Smooth muscle cell (in vitro differentiated cells): ENCODE results near the gene ACKR1. TPM values are rescaled to one million over a fixed set of nuclear protein-coding genes. Genes with fewer than 3 reads are reported as not detected.
A peak's percentile ranks its signal among the peaks of the same experiment; 100 is the strongest.

Source experiments
- DNase-seq: peaks from one replicate; lab custom pipeline; 2025; ENCODE audit not compliant: unreplicated experiment; lab: John Stamatoyannopoulos, UW
- H2AFZ ChIP-seq: fragments of 200-600 bp; sonication (generic); 2 replicates; pipeline ENCODE4 v1.6.0; 2016; ENCODE audit warnings: antibody characterized with exemption, low read depth, mild to moderate bottlenecking
- H3F3A ChIP-seq: fragments of 200-600 bp; sonication (generic); 2 replicates; pipeline ENCODE4 v1.6.0; 2017; ENCODE audit warnings: antibody characterized with exemption, low read depth
- H3K27ac ChIP-seq: fragments of 200-600 bp; sonication (generic); 2 replicates; pipeline ENCODE4 v1.5.1; 2016; ENCODE audit warnings: low read depth, mild to moderate bottlenecking
- H3K27me3 ChIP-seq: fragments of 200-600 bp; sonication (generic); 2 replicates; pipeline ENCODE4 v1.6.1; 2016; ENCODE audit warnings: low read depth, mild to moderate bottlenecking
- H3K36me3 ChIP-seq: fragments of 200-600 bp; sonication (generic); 2 replicates; pipeline ENCODE4 v1.5.1; 2016; ENCODE audit warnings: low read depth
- H3K4me1 ChIP-seq: fragments of 200-600 bp; sonication (generic); 2 replicates; pipeline ENCODE4 v1.5.1; 2016; ENCODE audit warnings: low read depth
- H3K4me2 ChIP-seq: fragments of 200-600 bp; sonication (generic); 2 replicates; pipeline ENCODE4 v1.6.0; 2016; ENCODE audit warnings: mild to moderate bottlenecking
- H3K4me3 ChIP-seq: fragments of 200-600 bp; sonication (generic); 2 replicates; pipeline ENCODE4 v1.5.1; 2016; ENCODE audit warnings: mild to moderate bottlenecking
- H3K79me2 ChIP-seq: fragments of 200-600 bp; sonication (generic); 2 replicates; pipeline ENCODE4 v1.6.0; 2016; ENCODE audit warnings: low read depth, mild to moderate bottlenecking
- H3K9ac ChIP-seq: fragments of 200-600 bp; sonication (generic); 2 replicates; pipeline ENCODE4 v1.6.0; 2016; ENCODE audit warnings: low read depth
- H3K9me3 ChIP-seq: fragments of 200-600 bp; sonication (generic); replicated peaks from 2 replicates; pipeline ENCODE4 v1.5.1; 2016; ENCODE audit warnings: low read depth
- H4K20me1 ChIP-seq: fragments of 200-600 bp; sonication (generic); 2 replicates; pipeline ENCODE4 v1.6.0; 2016; ENCODE audit warnings: low read depth
- CTCF ChIP-seq: fragments of 200-600 bp; sonication (generic); IDR thresholded peaks from 2 replicates; pipeline ENCODE4 v1.5.1; 2017; ENCODE audit warnings: borderline replicate concordance, mild to moderate bottlenecking, antibody characterized with exemption; ENCODE audit not compliant: insufficient read depth, poor library complexity, severe bottlenecking
- WGBS: methylation state at CpG from one replicate; pipeline ENCODE4 v1.1.7; 2016; ENCODE audit warnings: low lambda C conversion rate; 5-methylcytosine and 5-hydroxymethylcytosine counted together
- polyA plus RNA-seq: library from polyadenylated mRNA; unstranded; fragments of >200 nt; fragmentation: Nextera tagmentation; extraction: Ambion mirVana; gene quantifications from 2 replicates; pipeline ENCODE4 v1.2.1, GENCODE V29; 2016
- total RNA-seq: library from RNA; depleted of rRNA; stranded (reverse); fragments of >200 nt; gene quantifications from 2 replicates; pipeline ENCODE4 v1.2.3, GENCODE V29; 2014

ACKR1 gene
- total and polyA plus RNA-seq, 2 experiments from 2014 or later = 0.04 to 0.25 TPM

- Histone ChIP-seq H3K9ac (no peak overlapping the region), H2AFZ (no peak overlapping the region), H3K27ac (no peak overlapping the region), H4K20me1 (no peaks in the 10 kb centered on the region), H3K4me3 (no peak overlapping the region), H3K27me3 (no peaks in the 10 kb centered on the region), H3K9me3 (no peaks in the 10 kb centered on the region), H3K36me3 (no peaks in the 10 kb centered on the region), H3K4me1 (no peaks in the 10 kb centered on the region), H3F3A (no peaks in the 10 kb centered on the region), H3K4me2 (peak overlapping the region; percentile 6), H3K79me2 (no peaks in the 10 kb centered on the region)
- DNase-seq = no peak
- TF ChIP-seq CTCF = no peak
- 55% methylated on average over 5 of the region's 5 CpGs for WGBS
These were observed 3.0 kb upstream of the ACKR1 start for GRCh38 chr1:159201642-159202041.

GRCh38 chr1:159203610-159204009 lies 1.1 kb upstream of the ACKR1 start:
- Histone ChIP-seq H3K27me3 (peaks cover 13% of the 10 kb centered on the region), H3K79me2 (no peaks in the 10 kb centered on the region), H3K27ac (no peak overlapping the region), H3K4me1 (peaks cover 10% of the 10 kb centered on the region), H3K36me3 (no peaks in the 10 kb centered on the region), H3K9ac (no peak overlapping the region), H3K4me3 (no peak overlapping the region), H3F3A (no peaks in the 10 kb centered on the region), H4K20me1 (no peaks in the 10 kb centered on the region), H2AFZ (no peak overlapping the region), H3K9me3 (no peaks in the 10 kb centered on the region), H3K4me2 (no peak overlapping the region)
- DNase-seq = no peak
- TF ChIP-seq CTCF = no peak
- 80% methylated on average over 6 of the region's 6 CpGs for WGBS

- Histone ChIP-seq H3F3A (no peaks in the 10 kb centered on the region), H3K4me3 (no peak overlapping the region), H3K4me2 (no peak overlapping the region), H3K27ac (no peak overlapping the region), H3K36me3 (no peaks in the 10 kb centered on the region), H3K4me1 (peaks cover 10% of the 10 kb centered on the region), H2AFZ (no peak overlapping the region), H3K9me3 (no peaks in the 10 kb centered on the region), H3K9ac (no peak overlapping the region), H3K79me2 (no peaks in the 10 kb centered on the region), H4K20me1 (no peaks in the 10 kb centered on the region), H3K27me3 (peaks cover 20% of the 10 kb centered on the region)
- no peak for TF ChIP-seq CTCF
- DNase-seq = no peak
- 63% methylated on average over 6 of the region's 6 CpGs for WGBS
These were observed 550 bp downstream of the ACKR1 start for GRCh38 chr1:159205225-159205624.

- peaks cover 20% of the 10 kb centered on the region for H3K27me3 ChIP-seq
- no peak for TF ChIP-seq CTCF
- H3F3A ChIP-seq = no peaks in the 10 kb centered on the region
- H3K4me1 ChIP-seq = peaks cover 10% of the 10 kb centered on the region
- no peaks in the 10 kb centered on the region for H3K79me2 ChIP-seq
- H3K27ac ChIP-seq = no peak overlapping the region
- H3K4me3 ChIP-seq = no peak overlapping the region
- no peaks in the 10 kb centered on the region for H3K36me3 ChIP-seq
- H3K4me2 ChIP-seq = no peak overlapping the region
- H3K9me3 ChIP-seq = no peaks in the 10 kb centered on the region
- no peak overlapping the region for H2AFZ ChIP-seq
- no peak overlapping the region for H3K9ac ChIP-seq
- DNase-seq = no peak
- 91% methylated on average over 4 of the region's 4 CpGs for WGBS
- no peaks in the 10 kb centered on the region for H4K20me1 ChIP-seq
These were observed 1.4 kb downstream of the ACKR1 start for GRCh38 chr1:159206110-159206509.
